CD4-positive, CD25-positive, alpha-beta regulatory T cell (primary cell): ENCODE measurements around the gene SPIN1. TPM values are rescaled to one million over a fixed set of nuclear protein-coding genes. Genes with fewer than 3 reads are reported as not detected.

Source experiments
- ATAC-seq, 2 donors: fragments of 150-1000 bp; cut with Tn5 transposase; one replicate each; pipeline ENCODE4 v1.10.0; 2021; ENCODE audit warnings: low read depth in 2 of 2, moderate number of reproducible peaks in 2 of 2, moderate library complexity in 1 of 2
- DNase-seq, 3 donors: peaks; one replicate each; pipeline versions ENCODE4 v3.0.0 to v3.0.0-alpha.2; 2012 to 2022; ENCODE audit warnings: mixed read lengths in 1 of 3
- H3K27ac ChIP-seq: one replicate; pipeline ENCODE4 v1.7.0; 2013; ENCODE audit warnings: mild to moderate bottlenecking, low read length; ENCODE audit not compliant: insufficient read depth, poor library complexity, severe bottlenecking
- H3K27me3 ChIP-seq: one replicate; pipeline ENCODE4 v1.7.0; 2013; ENCODE audit warnings: low read length; ENCODE audit not compliant: control insufficient read depth, insufficient read depth
- H3K36me3 ChIP-seq: one replicate; pipeline ENCODE4 v1.7.0; 2013; ENCODE audit warnings: mild to moderate bottlenecking, low read length, moderate library complexity; ENCODE audit not compliant: control insufficient read depth, insufficient read depth
- H3K4me1 ChIP-seq: 2 replicates; pipeline ENCODE4 v1.7.0; 2013; ENCODE audit warnings: mild to moderate bottlenecking, low read length; ENCODE audit not compliant: insufficient read depth, control insufficient read depth, poor library complexity, severe bottlenecking
- H3K4me3 ChIP-seq: one replicate; pipeline ENCODE4 v1.7.0; 2013; ENCODE audit warnings: low read depth, mild to moderate bottlenecking, low read length, moderate library complexity
- H3K9me3 ChIP-seq, 2 experiments: 1 replicate in 1 of 2; 2 replicates in 1 of 2; pipeline ENCODE4 v1.7.0; 2013; ENCODE audit warnings: low read length in 2 of 2, mild to moderate bottlenecking in 1 of 2, moderate library complexity in 1 of 2; ENCODE audit not compliant: control insufficient read depth in 2 of 2
- H3K27ac Mint-ChIP-seq, 3 donors: one replicate each; pipeline ENCODE4 v1.8.0; 2020 to 2022; ENCODE audit warnings: mild to moderate bottlenecking in 3 of 3, mixed read lengths in 3 of 3, moderate library complexity in 2 of 3
- H3K27me3 Mint-ChIP-seq: one replicate; pipeline ENCODE4 v1.8.0; 2022; ENCODE audit warnings: mild to moderate bottlenecking, mixed read lengths
- H3K36me3 Mint-ChIP-seq: one replicate; pipeline ENCODE4 v1.8.0; 2020; ENCODE audit warnings: mixed read lengths
- H3K4me1 Mint-ChIP-seq, 4 donors: one replicate each; pipeline ENCODE4 v1.8.0; 2020 to 2022; ENCODE audit warnings: mixed read lengths in 4 of 4, mild to moderate bottlenecking in 1 of 4
- H3K4me3 Mint-ChIP-seq, 4 donors: one replicate each; pipeline ENCODE4 v1.8.0; 2020 to 2022; ENCODE audit warnings: mild to moderate bottlenecking in 4 of 4, mixed read lengths in 4 of 4, moderate library complexity in 3 of 4
- H3K9me3 Mint-ChIP-seq, 7 donors: one replicate each; pipeline ENCODE4 v1.8.0; 2020 to 2022; ENCODE audit warnings: mixed read lengths in 7 of 7, mild to moderate bottlenecking in 3 of 7, moderate library complexity in 2 of 7
- polyA plus RNA-seq, 4 donors: library from polyadenylated mRNA; unstranded; fragments of 300-500 nt; fragmentation: Illumina TruSeq; gene quantifications; one replicate each; pipeline ENCODE4 v1.2.3, GENCODE V29; 2021
- total RNA-seq: library from RNA; stranded (reverse); gene quantifications from one replicate; pipeline ENCODE4 v1.2.3, GENCODE V29; 2022

SPIN1 gene
- total and polyA plus RNA-seq, 5 donors from 2014 or later = 15.0 to 21.4 (median 19.4) TPM

- DNase-seq (no peak), ATAC-seq (no peak)
- H3K4me1 ChIP-seq = no peaks in the 10 kb centered on the region
- H3K36me3 ChIP-seq = no peaks in the 10 kb centered on the region
- Mint-ChIP-seq H3K4me3 (no peak overlapping the region), H3K4me1 (peaks cover 0 to 25% (median 12%) of the 10 kb centered on the region in 4 donors), H3K36me3 (peaks cover 19% of the 10 kb centered on the region), H3K9me3 (peaks cover 0 to 5% (median 1%) of the 10 kb centered on the region in 7 donors), H3K27me3 (no peaks in the 10 kb centered on the region), H3K27ac (no peak overlapping the region)
- no peaks in the 10 kb centered on the region for H3K27me3 ChIP-seq
- no peak overlapping the region for H3K27ac ChIP-seq
- no peak overlapping the region for H3K4me3 ChIP-seq
- H3K9me3 ChIP-seq = no peaks in the 10 kb centered on the region
Measured at GRCh38 chr9:88451160-88451559, 62.9 kb downstream of the SPIN1 start.

DNA sequence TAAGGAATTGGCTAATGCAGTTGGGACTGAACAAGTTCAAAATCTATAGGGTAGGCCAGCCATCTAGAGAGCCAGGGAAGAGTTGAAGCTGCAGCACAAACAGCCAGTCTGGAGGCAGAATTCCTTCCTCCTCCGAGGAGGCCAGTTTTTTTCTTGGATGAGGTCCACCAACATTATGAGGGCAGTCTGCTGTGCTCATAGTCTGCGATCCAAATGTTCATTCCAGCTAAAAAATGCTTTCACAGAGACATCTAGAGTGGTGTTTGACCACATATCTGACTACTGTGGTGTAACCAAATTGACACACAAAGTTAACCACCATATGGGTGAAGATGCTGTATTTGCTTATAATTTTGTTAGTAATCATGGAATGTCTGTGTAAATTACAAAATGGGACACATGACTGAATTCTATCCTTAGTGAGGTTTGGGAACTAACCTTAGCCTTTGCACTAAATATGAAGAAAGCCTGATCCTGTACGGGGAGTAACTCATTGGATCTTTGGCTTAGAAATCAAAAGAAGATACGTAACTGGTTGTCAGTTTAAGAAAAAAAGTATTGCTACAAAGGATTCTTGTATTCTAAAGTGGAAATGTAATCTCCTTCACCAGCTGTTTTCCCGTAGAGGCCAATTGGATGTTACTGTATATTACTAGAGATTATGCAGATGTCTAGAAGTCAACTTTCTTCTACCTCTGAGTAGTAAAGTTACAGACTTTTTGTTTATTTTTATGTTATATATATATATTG, 70.6 kb downstream of the SPIN1 start:
- H3K27ac ChIP-seq = no peak overlapping the region
- no peaks in the 10 kb centered on the region for H3K9me3 Mint-ChIP-seq
- H3K27me3 ChIP-seq = no peaks in the 10 kb centered on the region
- H3K36me3 ChIP-seq = no peaks in the 10 kb centered on the region
- no peaks in the 10 kb centered on the region for H3K9me3 ChIP-seq
- no peak for ATAC-seq
- H3K27ac Mint-ChIP-seq = no peak overlapping the region
- H3K4me3 ChIP-seq = no peak overlapping the region
- H3K4me1 Mint-ChIP-seq = peaks cover 0 to 5% (median 0%) of the 10 kb centered on the region in 4 donors
- H3K4me1 ChIP-seq = no peaks in the 10 kb centered on the region
- no peak overlapping the region for H3K4me3 Mint-ChIP-seq
- no peaks in the 10 kb centered on the region for H3K27me3 Mint-ChIP-seq
- peaks cover 12% of the 10 kb centered on the region for H3K36me3 Mint-ChIP-seq
- DNase-seq = no peak

GRCh38 chr9:88460587-88461332, 72.5 kb downstream of the SPIN1 start:
- no peak overlapping the region for H3K4me3 ChIP-seq
- H3K27ac Mint-ChIP-seq = peak overlapping the region in 2 of 3 donors; percentile 29 to 30
- peaks cover 18% of the 10 kb centered on the region for H3K36me3 Mint-ChIP-seq
- H3K9me3 ChIP-seq = no peaks in the 10 kb centered on the region
- peaks cover 0 to 11% (median 4%) of the 10 kb centered on the region in 4 donors for H3K4me1 Mint-ChIP-seq
- DNase-seq = no peak
- no peak for ATAC-seq
- no peaks in the 10 kb centered on the region for H3K9me3 Mint-ChIP-seq
- no peak overlapping the region for H3K27ac ChIP-seq
- H3K4me1 ChIP-seq = no peaks in the 10 kb centered on the region
- no peak overlapping the region for H3K4me3 Mint-ChIP-seq
- no peaks in the 10 kb centered on the region for H3K27me3 ChIP-seq
- no peaks in the 10 kb centered on the region for H3K27me3 Mint-ChIP-seq
- no peaks in the 10 kb centered on the region for H3K36me3 ChIP-seq

DNA sequence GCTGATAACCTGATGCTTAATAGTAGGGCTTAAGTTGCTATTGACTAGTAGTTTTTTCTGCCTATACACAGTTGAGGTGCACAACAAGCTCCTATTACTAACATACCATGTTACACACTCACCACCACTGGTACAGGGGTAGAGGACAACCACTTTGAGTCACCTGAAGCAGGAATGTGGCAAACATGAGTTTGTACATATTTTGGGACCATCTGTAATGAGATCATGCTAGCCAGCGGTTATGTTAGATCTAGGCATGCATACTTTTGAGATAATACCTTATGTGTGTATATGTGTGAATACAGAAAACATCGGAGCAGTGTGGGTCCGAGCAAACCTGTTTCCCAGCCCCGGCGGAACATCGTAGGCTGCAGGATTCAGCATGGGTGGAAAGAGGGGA, 73.9 kb downstream of the SPIN1 start:
- Mint-ChIP-seq H3K4me3 (no peak overlapping the region), H3K27ac (no peak overlapping the region), H3K27me3 (no peaks in the 10 kb centered on the region), H3K9me3 (no peaks in the 10 kb centered on the region), H3K36me3 (peaks cover 17% of the 10 kb centered on the region), H3K4me1 (peaks cover 0 to 14% (median 4%) of the 10 kb centered on the region in 4 donors)
- Histone ChIP-seq H3K9me3 (no peaks in the 10 kb centered on the region), H3K27ac (no peak overlapping the region), H3K4me1 (no peaks in the 10 kb centered on the region), H3K36me3 (no peaks in the 10 kb centered on the region), H3K27me3 (no peaks in the 10 kb centered on the region), H3K4me3 (no peak overlapping the region)
- DNase-seq (no peak), ATAC-seq (no peak)

DNA sequence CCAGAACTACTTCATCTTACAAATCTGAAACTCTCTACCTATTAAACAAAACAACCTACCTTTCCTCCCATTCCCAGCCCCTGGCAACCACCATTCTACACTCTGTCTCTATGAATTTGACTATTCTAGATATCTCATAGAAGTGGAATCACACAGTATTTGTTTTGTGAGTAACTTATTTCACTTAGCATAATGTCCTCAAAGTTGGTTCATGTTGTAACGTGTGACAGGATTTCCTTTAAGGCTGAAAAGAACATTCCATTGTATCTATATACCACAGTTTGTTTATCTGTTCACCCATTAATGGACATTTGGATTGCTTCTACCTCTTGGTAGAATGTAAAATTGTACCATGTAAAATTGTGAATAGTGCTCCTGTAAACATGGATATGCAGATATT, 76.6 kb downstream of the SPIN1 start:
- ATAC-seq = no peak
- peaks cover 38% of the 10 kb centered on the region for H3K36me3 Mint-ChIP-seq

GRCh38 chr9:88468226-88468625, 80.0 kb downstream of the SPIN1 start:
- no peak for ATAC-seq
- Mint-ChIP-seq H3K36me3 (peaks cover 39% of the 10 kb centered on the region), H3K9me3 (peaks cover 0 to 2% (median 0%) of the 10 kb centered on the region in 7 donors), H3K4me1 (peaks cover 0 to 16% (median 8%) of the 10 kb centered on the region in 4 donors), H3K27ac (no peak overlapping the region), H3K4me3 (no peak overlapping the region), H3K27me3 (no peaks in the 10 kb centered on the region)
- H3K4me3 ChIP-seq = no peak overlapping the region
- no peaks in the 10 kb centered on the region for H3K4me1 ChIP-seq
- no peak overlapping the region for H3K27ac ChIP-seq
- H3K27me3 ChIP-seq = no peaks in the 10 kb centered on the region
- peaks cover 15% of the 10 kb centered on the region for H3K36me3 ChIP-seq
- no peak for DNase-seq
- no peaks in the 10 kb centered on the region for H3K9me3 ChIP-seq

More for the DNA sequence above, 76.6 kb downstream of the SPIN1 start:
- H3K36me3 ChIP-seq = peaks cover 15% of the 10 kb centered on the region
- no peak overlapping the region for H3K4me3 Mint-ChIP-seq
- H3K9me3 Mint-ChIP-seq = no peaks in the 10 kb centered on the region
- H3K27me3 ChIP-seq = no peaks in the 10 kb centered on the region
- no peaks in the 10 kb centered on the region for H3K4me1 ChIP-seq
- H3K27ac ChIP-seq = no peak overlapping the region
- no peak overlapping the region for H3K4me3 ChIP-seq
- DNase-seq = no peak
- no peaks in the 10 kb centered on the region for H3K27me3 Mint-ChIP-seq
- peaks cover 0 to 17% (median 8%) of the 10 kb centered on the region in 4 donors for H3K4me1 Mint-ChIP-seq
- no peaks in the 10 kb centered on the region for H3K9me3 ChIP-seq
- H3K27ac Mint-ChIP-seq = no peak overlapping the region

DNA sequence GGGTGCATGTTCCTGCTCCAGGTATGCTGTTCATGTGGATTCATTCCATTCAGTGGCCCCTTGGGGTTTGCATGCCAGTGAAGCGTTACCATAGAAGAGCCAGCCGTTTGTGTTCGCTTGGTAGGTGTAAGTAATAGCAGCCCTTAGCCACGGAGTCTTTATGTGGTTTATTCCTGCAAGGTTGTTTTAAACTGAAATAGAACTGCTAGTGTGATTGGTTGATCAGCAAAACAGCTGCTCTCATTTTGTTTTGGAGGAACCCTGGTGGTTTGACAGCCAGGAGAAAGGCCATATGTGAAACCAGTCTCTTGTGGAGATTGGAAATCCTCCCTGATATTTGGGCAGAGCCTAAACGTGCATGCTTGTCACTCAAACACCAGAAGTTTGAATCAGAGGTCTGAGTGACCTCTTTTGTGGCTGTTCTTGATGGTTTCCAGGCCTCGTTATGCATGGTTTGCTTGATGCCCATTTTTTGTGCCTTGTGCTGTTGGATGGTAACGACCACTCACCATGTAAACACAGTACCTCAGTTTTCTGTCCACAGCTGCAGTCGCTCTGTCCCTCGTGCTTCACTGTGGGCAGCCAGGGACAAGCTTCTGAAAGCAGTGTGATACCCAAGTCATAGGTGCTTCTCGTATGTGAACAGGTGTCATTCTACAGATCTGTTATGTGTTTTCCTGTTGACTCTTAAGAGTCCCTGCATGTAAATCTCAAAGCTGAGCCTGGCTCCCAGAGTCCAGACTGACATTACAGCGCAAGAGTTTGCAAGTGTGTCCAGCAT, 88.4 kb downstream of the SPIN1 start:
- H3K36me3 ChIP-seq = peaks cover 10% of the 10 kb centered on the region
- peaks cover 0 to 17% (median 6%) of the 10 kb centered on the region in 4 donors for H3K4me1 Mint-ChIP-seq
- no peaks in the 10 kb centered on the region for H3K27me3 ChIP-seq
- DNase-seq (peak in 1 of 3 donors; percentile 8), ATAC-seq (no peak)
- H3K9me3 ChIP-seq = no peaks in the 10 kb centered on the region
- H3K4me3 Mint-ChIP-seq = no peak overlapping the region
- H3K27me3 Mint-ChIP-seq = no peaks in the 10 kb centered on the region
- H3K4me3 ChIP-seq = no peak overlapping the region
- H3K9me3 Mint-ChIP-seq = no peaks in the 10 kb centered on the region
- H3K27ac ChIP-seq = no peak overlapping the region
- H3K4me1 ChIP-seq = no peaks in the 10 kb centered on the region
- H3K27ac Mint-ChIP-seq = peak overlapping the region in 2 of 3 donors; percentile 23 to 71
- peaks cover 36% of the 10 kb centered on the region for H3K36me3 Mint-ChIP-seq
